HG02973 (cell line): ENCODE measurements around the gene RAB8A.
"Not testable (repeated sequence)": the region's sequence is repeated elsewhere in the genome, so short reads cannot be mapped to it uniquely, and the experiment has no call there.

Source experiments
- ATAC-seq: cut with Tn5 transposase; IDR thresholded peaks from one replicate; pipeline ENCODE4 v1.9.1; 2021; ENCODE audit warnings: moderate library complexity; ENCODE audit not compliant: unreplicated experiment

The RAB8A gene

DNA sequence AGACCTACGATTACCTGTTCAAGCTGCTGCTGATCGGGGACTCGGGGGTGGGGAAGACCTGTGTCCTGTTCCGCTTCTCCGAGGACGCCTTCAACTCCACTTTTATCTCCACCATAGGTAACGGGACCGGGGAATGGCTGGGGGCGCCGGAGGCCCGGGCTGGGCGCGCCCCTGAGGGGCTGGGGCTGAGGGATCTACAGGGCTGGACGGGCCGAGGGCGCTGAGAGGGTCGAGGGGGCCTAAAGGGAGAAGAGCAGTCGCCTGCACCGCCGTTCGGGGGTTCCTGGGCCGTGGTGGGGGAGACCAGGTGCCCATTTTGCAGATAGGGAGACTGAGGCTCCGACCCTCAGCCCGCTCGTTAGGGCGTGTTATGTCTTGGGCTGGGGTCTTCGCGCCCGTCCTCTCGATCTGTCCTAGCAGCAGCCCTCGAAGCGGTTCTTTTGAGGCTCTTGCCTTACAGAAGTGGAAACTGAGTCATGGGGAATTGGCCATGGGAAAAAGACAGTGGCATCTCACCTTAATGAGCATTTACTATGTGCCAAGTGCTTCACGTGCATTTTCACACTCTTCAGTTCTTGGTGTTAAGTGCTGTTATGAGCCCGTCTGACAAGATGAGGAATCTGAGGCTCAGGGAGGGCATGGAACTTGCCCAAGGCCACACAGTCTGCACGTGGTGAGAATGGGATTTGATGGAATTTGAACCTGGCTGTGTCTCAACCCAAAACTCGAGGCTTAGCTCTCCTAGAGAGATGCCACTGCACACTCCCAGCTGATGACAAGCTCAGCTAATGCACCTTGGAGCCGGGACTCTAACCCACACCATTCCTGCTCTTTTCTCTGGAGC, 442 bp downstream of the RAB8A start:
- ATAC-seq, result no peak

- no peak for ATAC-seq
These were observed 1.1 kb downstream of the RAB8A start for GRCh38 chr19:16112778-16113177.

DNA sequence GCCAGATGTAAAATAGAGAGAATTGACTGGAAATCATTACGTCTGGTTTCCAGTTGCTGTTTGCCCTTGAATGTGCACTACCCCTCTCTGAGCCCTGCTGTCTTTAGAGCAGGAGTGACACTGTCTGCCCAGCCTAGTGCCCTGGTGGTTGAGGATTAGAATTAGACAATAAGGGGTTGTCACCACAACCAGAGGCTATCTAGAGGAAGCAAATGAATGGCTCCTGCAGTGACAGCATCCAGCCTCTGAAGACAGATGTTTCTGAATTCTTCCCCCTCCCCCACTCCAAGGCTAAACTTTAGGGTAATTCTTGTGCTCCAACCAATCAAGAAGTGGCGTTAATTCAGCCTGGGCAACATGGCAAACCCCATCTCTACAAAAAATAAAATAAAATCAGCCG, 2.0 kb downstream of the RAB8A start:
- no peak for ATAC-seq

GRCh38 chr19:16115301-16116039, 3.8 kb downstream of the RAB8A start:
- ATAC-seq, result no peak

DNA sequence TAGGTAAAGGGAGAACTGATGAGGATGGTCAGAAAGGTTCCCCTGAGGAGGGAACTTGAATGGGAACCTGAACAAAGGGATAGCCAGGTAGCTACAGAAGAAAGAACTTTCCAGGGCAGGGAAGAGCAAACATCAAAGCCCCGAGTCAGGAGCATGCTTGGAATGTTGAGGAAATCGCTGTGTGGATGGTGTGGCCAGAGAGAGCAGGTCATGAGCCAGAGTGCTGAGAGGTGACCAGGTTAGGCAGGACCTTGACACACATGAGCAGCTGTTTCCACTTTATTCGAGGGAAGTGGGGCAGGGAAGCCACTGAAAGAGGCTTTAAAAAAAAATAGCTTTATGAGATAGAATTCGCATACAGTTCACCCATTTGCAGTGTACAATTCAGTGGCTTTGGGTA, 4.4 kb downstream of the RAB8A start:
- ATAC-seq, result no peak

DNA sequence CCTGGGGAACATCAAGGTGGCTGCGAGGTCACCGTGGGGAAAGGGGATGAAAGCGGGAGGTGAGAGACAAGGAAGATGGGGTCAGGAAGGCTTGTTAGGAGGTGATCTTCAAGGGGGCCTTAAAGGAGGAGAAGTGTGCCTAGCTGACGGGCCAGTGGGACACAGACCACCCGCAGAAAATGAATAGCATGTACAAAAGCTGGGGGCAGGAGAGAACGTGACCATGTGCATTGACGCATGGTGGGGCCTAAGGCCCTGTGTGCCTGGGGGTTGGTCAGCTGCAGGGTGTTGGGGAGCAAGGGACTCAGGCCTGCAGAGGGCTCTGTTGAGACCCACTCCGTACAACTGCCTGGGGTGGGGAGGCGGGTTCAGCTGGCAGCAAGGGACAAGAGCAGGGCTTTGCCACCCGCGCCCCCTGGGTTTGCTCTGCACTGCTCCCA, 5.9 kb downstream of the RAB8A start:
- ATAC-seq, result no peak

DNA sequence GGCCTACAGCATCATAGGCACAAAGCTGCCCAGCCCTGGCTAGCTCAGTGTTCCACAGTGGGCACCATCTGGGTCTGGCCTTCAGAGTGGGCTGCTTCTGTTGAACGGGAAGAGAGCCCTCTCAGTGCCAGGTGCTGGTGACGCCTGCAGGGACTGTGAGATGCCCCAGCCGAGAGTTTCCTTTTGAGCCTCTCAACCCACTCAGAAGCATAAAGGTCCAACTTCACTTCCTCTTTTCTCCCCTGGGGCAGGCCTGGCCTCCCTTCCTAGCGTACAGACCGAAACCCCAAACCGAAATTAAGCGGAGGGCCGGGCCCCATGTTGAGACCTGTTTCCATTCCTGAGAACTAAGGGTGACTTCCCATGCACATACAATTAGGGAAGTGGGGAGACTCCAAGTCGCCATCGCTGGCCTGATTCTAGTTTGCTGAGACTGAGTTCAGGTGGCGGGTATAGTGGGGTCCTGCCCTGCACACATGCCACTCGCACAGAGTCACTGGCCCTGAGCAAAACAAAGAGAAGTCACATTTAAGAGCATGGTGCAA, 6.9 kb downstream of the RAB8A start:
- ATAC-seq, result peak; percentile 63

DNA sequence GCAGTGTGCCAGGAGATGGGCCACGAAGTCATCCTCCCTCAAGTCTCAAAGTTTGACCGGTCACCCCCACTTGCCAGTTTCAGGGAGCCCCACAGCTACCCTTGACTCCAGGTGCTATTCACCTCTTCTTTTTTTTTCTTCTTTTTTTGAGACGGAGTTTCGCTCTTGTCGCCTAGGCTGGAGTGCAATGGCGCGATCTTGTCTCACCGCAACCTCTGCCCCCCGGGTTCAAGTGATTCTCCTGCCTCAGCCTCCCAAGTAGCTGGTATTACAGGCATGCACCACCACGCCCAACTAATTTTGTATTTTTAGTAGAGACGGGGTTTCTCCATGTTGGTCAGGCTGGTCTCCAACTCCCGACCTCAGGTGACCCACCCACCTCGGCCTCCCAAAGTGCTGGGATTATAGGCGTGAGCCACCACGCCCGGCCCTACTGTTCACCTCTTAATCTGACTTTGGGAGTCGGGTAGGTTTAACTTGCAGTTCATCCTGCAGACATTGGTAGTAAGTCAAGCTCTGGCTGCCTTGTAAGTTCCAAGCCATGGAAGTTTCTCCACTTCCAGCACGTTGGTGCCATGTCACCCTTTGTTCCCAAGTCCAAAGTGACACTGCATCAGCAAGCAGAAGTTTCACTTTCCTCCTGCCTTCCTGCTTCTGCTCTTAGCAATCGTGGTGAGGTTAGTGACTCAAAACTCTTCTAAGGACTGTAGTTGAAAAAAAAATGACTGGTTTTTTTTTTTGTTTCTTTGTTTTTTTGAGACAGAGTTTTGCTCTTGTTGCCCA, 7.6 kb downstream of the RAB8A start:
- not testable (repeated sequence) for ATAC-seq

- no peak for ATAC-seq
These were observed 9.5 kb downstream of the RAB8A start for GRCh38 chr19:16121141-16121540.

- ATAC-seq, result no peak
These were observed 10.3 kb downstream of the RAB8A start for GRCh38 chr19:16121967-16122366.

GRCh38 chr19:16124953-16125352, 13.3 kb downstream of the RAB8A start:
- no peak for ATAC-seq

GRCh38 chr19:16125737-16126495, 14.2 kb downstream of the RAB8A start:
- ATAC-seq, result no peak

DNA sequence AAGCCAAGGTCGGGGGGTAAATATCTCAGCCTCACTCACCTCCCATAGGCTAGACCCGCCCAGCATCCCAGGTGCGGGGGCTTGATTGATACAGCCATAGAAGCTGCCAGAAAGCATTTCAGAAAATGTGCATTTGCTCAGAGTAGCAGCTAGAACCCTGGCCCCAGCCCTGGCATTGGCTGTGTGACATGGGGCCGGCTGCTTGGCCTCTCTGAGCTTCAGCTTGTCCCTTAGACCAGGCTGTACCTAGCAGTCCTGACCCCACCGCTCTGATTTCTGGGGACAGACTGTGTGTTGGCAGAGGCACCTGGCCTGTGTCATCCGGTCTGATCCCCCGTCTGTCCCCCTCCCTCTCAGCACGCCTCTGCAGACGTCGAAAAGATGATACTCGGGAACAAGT, 15.4 kb downstream of the RAB8A start:
- no peak for ATAC-seq

DNA sequence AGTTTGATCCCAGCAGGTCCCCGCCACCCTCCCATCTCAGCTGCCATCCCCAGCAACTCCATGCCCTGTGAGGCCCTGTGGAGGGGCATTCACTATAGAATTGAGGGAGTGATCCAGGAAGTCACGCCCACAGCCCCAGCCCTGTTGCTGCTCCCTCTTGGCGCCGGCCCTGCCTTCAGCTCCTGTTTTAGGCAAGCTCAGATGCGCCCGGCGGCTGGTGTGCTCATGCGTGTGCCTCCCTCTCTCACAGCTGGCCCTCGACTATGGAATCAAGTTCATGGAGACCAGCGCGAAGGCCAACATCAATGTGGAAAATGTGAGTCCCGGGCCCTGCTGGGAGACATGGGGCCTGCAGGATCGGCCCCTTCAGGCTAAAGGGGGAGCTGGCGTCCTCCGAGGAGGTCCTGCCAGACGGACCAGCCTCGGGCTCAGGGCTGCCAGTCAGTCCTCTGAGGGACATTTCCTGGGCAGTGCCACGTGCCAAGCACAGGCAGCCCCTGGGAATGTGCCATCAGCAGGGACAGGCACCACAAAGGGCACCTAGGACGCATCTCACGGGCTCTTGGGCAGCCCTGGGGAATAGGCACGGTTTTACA, 16.2 kb downstream of the RAB8A start:
- ATAC-seq, result no peak

DNA sequence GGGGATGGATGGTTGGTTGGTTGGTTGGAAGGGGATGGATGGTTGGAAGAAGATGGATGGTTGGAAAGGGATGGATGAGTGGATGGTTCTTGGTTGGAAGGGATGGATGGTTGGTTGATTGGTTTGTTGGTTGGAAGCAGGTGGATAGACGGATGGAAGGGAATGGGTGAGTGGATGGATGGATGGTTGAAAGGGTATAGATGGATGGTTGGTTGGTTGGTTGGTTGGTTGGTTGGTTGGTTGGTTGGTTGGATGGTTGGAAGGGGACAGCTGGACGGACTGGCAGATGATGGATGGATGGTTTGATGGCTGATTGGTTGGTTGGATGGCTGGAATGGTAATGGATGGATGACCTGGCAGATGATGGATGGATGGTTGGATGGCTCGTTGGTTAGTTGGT, 20.0 kb downstream of the RAB8A start:
- ATAC-seq, result no peak

GRCh38 chr19:16133818-16134217, 22.1 kb downstream of the RAB8A start:
- no peak for ATAC-seq

GRCh38 chr19:16134510-16134909, 22.8 kb downstream of the RAB8A start:
- ATAC-seq, result no peak

DNA sequence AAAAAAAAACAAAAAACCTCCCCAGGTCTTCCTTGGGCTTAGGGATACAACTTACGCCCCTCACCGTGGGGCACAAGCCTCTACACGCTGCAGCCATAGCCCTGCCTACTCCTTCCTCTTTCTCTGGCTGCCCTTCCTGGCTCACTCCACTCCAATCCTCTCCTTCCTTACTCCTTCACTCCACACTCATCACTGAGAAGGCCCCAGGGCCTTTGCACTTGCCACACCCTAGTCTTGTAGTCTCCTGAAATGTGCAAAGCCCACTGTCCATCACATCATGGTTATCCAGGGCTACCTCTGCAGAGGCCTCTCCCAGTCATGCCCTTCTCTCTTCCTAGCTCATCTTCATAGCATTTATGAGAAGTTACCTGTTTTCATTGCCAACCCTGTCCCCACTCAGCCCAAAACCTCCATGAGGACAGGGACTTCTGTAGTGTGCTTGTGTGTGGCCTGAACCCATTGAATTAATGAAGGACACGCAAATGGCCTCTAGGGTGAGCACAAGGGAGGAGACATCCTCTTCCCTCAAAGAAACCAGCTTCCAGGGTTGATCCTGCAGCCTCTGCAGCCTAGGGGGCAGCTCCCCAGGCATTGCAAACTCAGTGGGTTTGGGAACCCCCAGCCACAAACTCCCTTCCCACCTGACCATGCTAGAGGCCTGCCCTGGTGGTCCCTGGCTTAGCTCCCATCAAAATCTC, 23.9 kb downstream of the RAB8A start:
- ATAC-seq, result no peak

- ATAC-seq, result no peak
These were observed 24.7 kb downstream of the RAB8A start for GRCh38 chr19:16136185-16136999.
